ENCODE data around the gene DPP8. TPM values are rescaled to one million over a fixed set of nuclear protein-coding genes. Genes with fewer than 3 reads are reported as not detected.

The DPP8 gene
- total and polyA plus RNA-seq, 2 experiments from 2014 or later, result 21.7 to 33.5 TPM

DNA sequence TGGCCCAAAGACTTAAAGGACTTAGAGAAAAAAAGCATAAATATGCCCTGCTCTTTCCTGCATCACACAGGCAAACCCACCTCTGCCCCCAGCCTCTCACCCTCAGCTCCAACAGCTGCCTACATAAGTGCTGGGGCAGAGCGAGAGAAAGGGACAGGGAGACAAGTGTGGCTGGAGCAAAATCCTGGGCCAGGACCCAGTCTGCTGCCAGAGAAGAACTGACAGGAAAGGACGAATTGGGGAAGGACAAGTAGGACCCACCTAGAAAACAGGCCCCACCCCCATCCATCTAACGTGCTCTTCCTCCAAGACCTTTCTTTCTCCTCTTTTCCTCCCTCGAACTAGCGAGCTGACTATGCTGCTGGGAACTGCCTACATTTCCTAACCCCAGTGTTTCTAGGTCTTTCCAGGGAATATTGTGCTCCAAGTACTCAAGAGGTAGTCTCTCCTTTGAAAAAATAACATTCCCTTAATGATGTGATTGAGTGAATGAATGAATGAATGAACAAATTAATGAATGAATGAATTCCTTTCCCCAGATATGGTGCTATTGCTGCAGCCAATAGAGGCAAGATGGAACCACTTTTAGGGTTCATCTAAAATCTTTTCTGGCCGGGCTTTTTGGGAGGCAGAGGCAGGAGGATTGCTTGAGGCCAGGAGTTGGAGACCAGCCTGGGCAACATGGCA, 113.2 kb downstream of the DPP8 start (continued):
- TF ChIP-seq EZH2phosphoT487 (IDR thresholded peaks at IDR 0.05; ENCODE audit: unreplicated experiment) (no peak), EZH2 (IDR thresholded peaks at IDR 0.05; ENCODE audit: low read depth, unreplicated experiment) (no peak), ZNF462 (CRISPR knock-in tag; IDR thresholded peaks at IDR 0.05) (no peak)
- TF ChIP-seq, protein P1, sequence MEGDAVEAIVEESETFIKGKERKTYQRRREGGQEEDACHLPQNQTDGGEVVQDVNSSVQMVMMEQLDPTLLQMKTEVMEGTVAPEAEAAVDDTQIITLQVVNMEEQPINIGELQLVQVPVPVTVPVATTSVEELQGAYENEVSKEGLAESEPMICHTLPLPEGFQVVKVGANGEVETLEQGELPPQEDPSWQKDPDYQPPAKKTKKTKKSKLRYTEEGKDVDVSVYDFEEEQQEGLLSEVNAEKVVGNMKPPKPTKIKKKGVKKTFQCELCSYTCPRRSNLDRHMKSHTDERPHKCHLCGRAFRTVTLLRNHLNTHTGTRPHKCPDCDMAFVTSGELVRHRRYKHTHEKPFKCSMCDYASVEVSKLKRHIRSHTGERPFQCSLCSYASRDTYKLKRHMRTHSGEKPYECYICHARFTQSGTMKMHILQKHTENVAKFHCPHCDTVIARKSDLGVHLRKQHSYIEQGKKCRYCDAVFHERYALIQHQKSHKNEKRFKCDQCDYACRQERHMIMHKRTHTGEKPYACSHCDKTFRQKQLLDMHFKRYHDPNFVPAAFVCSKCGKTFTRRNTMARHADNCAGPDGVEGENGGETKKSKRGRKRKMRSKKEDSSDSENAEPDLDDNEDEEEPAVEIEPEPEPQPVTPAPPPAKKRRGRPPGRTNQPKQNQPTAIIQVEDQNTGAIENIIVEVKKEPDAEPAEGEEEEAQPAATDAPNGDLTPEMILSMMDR (conservative IDR thresholded peaks at IDR 0.05; ENCODE audit: low read depth in 2 of 2), result no peak

GRCh38 chr15:65402961-65403360, 114.5 kb downstream of the DPP8 start:
- Histone ChIP-seq H3F3A (replicated peaks; ENCODE audit: low read depth) (peaks cover 6% of the 10 kb centered on the region; the same call in 1 of the 2 replicates), H3K4me1 (ENCODE audit: insufficient read depth) (peaks cover 15% of the 10 kb centered on the region), H2AFZ (no peak overlapping the region), H3K27ac (ENCODE audit: low read depth) (no peak overlapping the region), H4K20me1 (replicated peaks; ENCODE audit: insufficient read depth) (no peaks in the 10 kb centered on the region), H3K4me2 (no peak overlapping the region), H3K36me3 (ENCODE audit: insufficient read depth) (0 out of 2 replicates have a peak, but pooled peaks cover 1% of the 10 kb centered on the region), H3K4me3 (no peak overlapping the region), H3K79me2 (replicated peaks; ENCODE audit: insufficient read depth) (no peaks in the 10 kb centered on the region), H3K27me3 (ENCODE audit: insufficient read depth) (peaks cover 17% of the 10 kb centered on the region), H3K9me2 (ENCODE audit: insufficient read depth) (no peaks in the 10 kb centered on the region)
- Mint-ChIP-seq H3K36me3 (ENCODE audit: low read depth) (peaks cover 2% of the 10 kb centered on the region; the same call in 2 of the 3 replicates), H3K27ac (no peak overlapping the region), H3K27me3 (ENCODE audit: insufficient read depth, low read depth, poor library complexity) (peaks cover 11% of the 10 kb centered on the region), H3K4me3 (no peak overlapping the region), H3K9me3 (no peaks in the 10 kb centered on the region), H3K4me1 (peaks cover 35% of the 10 kb centered on the region)
- DNase-seq (ENCODE audit: low spot score) (no peak), ATAC-seq (no peak)
- TF ChIP-seq JUNB (IDR thresholded peaks at IDR 0.05; ENCODE audit: unreplicated experiment), result no peak
- no peak for TF ChIP-seq ZNF462 (CRISPR knock-in tag; IDR thresholded peaks at IDR 0.05)
- no peak for TF ChIP-seq NANOG (IDR thresholded peaks at IDR 0.05; ENCODE audit: borderline replicate concordance)
- no peak for TF ChIP-seq CREB1 (CRISPR knock-in tag; IDR thresholded peaks at IDR 0.05; ENCODE audit: low read depth)
